WTC11 (cell line): ENCODE data around the gene CNIH3. TPM values are rescaled to one million over a fixed set of nuclear protein-coding genes. Genes with fewer than 3 reads are reported as not detected.

ENCODE experiments used
- ATAC-seq: fragments of 200-7000 bp; cut with Tn5 transposase; 2 replicates; pipeline ENCODE4 v1.10.0; 2021; ENCODE audit warnings: mild to moderate bottlenecking, moderate library complexity
- CTCF ChIA-PET: fragments of 300-600 bp; sonication (Branson Sonifier 250); formaldehyde crosslinking; loops from one replicate; lab custom pipeline; 2021; ENCODE audit warnings: antibody characterized with exemption; lab: Charles Lee
- POLR2A ChIA-PET: fragments of 350-600 bp; sonication (Branson Sonifier 250); formaldehyde crosslinking; loops from one replicate; lab custom pipeline; 2021; ENCODE audit warnings: antibody characterized with exemption; lab: Charles Lee
- DNase-seq: peaks from one replicate; pipeline ENCODE4 v3.0.0; 2021; ENCODE audit warnings: low spot score
- H3K27ac Mint-ChIP-seq: 2 replicates; pipeline ENCODE4 v1.8.0; 2021; ENCODE audit warnings: mixed read lengths
- H3K27me3 Mint-ChIP-seq: 2 replicates; pipeline ENCODE4 v1.8.0; 2021; ENCODE audit warnings: low read depth, mild to moderate bottlenecking, moderate library complexity, mixed read lengths
- H3K36me3 Mint-ChIP-seq: 2 replicates; pipeline ENCODE4 v1.8.0; 2021; ENCODE audit warnings: mixed read lengths
- H3K4me1 Mint-ChIP-seq: 2 replicates; pipeline ENCODE4 v1.8.0; 2022; ENCODE audit warnings: mixed read lengths
- H3K4me3 Mint-ChIP-seq: 2 replicates; pipeline ENCODE4 v1.8.0; 2021; ENCODE audit warnings: mild to moderate bottlenecking, moderate library complexity, mixed read lengths
- H3K9me3 Mint-ChIP-seq: 2 replicates; pipeline ENCODE4 v1.8.0; 2021; ENCODE audit warnings: mixed read lengths
- CBFB ChIP-seq: sonication (generic); formaldehyde crosslinking; IDR thresholded peaks from 2 replicates; pipeline ENCODE4 v1.8.1; 2022; ENCODE audit warnings: mild to moderate bottlenecking, low read depth, missing genetic modification reagents
- GABPB1 ChIP-seq: sonication (generic); formaldehyde crosslinking; IDR thresholded peaks from 2 replicates; pipeline ENCODE4 v1.8.1; 2023; ENCODE audit warnings: mild to moderate bottlenecking, missing genetic modification reagents
- NR3C1 ChIP-seq: sonication (generic); formaldehyde crosslinking; conservative IDR thresholded peaks from 2 replicates; pipeline ENCODE4 v1.8.1; 2023; ENCODE audit warnings: low read depth, mild to moderate bottlenecking, missing genetic modification reagents
- PRRX2 ChIP-seq: fragments of 250-450 bp; sonication (Bioruptor Pico); IDR thresholded peaks from 2 replicates; pipeline ENCODE4 v1.8.0; 2021; ENCODE audit warnings: mild to moderate bottlenecking
- TCF7 ChIP-seq: sonication (generic); formaldehyde crosslinking; IDR thresholded peaks from 2 replicates; pipeline ENCODE4 v1.8.0; 2022; ENCODE audit warnings: mild to moderate bottlenecking, low read depth, missing genetic modification reagents, moderate library complexity
- TEAD4 ChIP-seq: sonication (generic); formaldehyde crosslinking; IDR thresholded peaks from 2 replicates; pipeline ENCODE4 v1.8.0; 2022; ENCODE audit warnings: mild to moderate bottlenecking, missing genetic modification reagents
- ZNF138 ChIP-seq: sonication (generic); formaldehyde crosslinking; conservative IDR thresholded peaks from 2 replicates; pipeline ENCODE4 v1.8.1; 2022; ENCODE audit warnings: mild to moderate bottlenecking, moderate library complexity, missing genetic modification reagents
- ZNF219 ChIP-seq: sonication (generic); formaldehyde crosslinking; IDR thresholded peaks from 2 replicates; pipeline ENCODE4 v1.8.0; 2023; ENCODE audit warnings: missing genetic modification reagents, mild to moderate bottlenecking, borderline replicate concordance
- ZNF396 ChIP-seq: fragments of 250-450 bp; sonication (Bioruptor Pico); IDR thresholded peaks from 2 replicates; pipeline ENCODE4 v1.8.0; 2021; ENCODE audit warnings: mild to moderate bottlenecking, moderate library complexity, borderline replicate concordance
- total RNA-seq: library from RNA; stranded (reverse); gene quantifications from 3 replicates; pipeline ENCODE4 v1.2.3, GENCODE V29; 2021
- TF ChIP-seq, protein P1 (sequence below): fragments of 200-600 bp; IDR thresholded peaks from 2 replicates; pipeline ENCODE4 v1.8.0; 2022; ENCODE audit warnings: antibody characterized with exemption
- TF ChIP-seq, protein P2 (sequence below): sonication (generic); formaldehyde crosslinking; conservative IDR thresholded peaks from 2 replicates; pipeline ENCODE4 v1.8.1; 2023; ENCODE audit warnings: mild to moderate bottlenecking, low read depth, missing genetic modification reagents, moderate library complexity
- TF ChIP-seq, protein P3 (sequence below): fragments of 250-450 bp; sonication (Bioruptor Pico); IDR thresholded peaks from 2 replicates; pipeline ENCODE4 v1.9.0; 2021; ENCODE audit warnings: moderate library complexity, mild to moderate bottlenecking, inconsistent platforms, borderline replicate concordance
- TF ChIP-seq, protein P4 (sequence below): fragments of 250-450 bp; sonication (Bioruptor Pico); IDR thresholded peaks from 2 replicates; pipeline ENCODE4 v1.9.0; 2021; ENCODE audit warnings: mild to moderate bottlenecking, borderline replicate concordance
- TF ChIP-seq, protein P5 (sequence below): sonication (generic); formaldehyde crosslinking; IDR thresholded peaks from 2 replicates; pipeline ENCODE4 v1.8.1; 2022; ENCODE audit warnings: mild to moderate bottlenecking, missing genetic modification reagents, moderate library complexity, borderline replicate concordance
- TF ChIP-seq, protein P6 (sequence below): fragments of 250-450 bp; sonication (Bioruptor Pico); IDR thresholded peaks from 2 replicates; pipeline ENCODE4 v1.9.0; 2021; ENCODE audit warnings: mild to moderate bottlenecking
- TF ChIP-seq, protein P7 (sequence below): fragments of 250-450 bp; sonication (Bioruptor Pico); conservative IDR thresholded peaks from 2 replicates; pipeline ENCODE4 v1.9.0; 2021; ENCODE audit warnings: mild to moderate bottlenecking

The CNIH3 gene
- total RNA-seq, 1 experiment from 2014 or later: 8.1 TPM

DNA sequence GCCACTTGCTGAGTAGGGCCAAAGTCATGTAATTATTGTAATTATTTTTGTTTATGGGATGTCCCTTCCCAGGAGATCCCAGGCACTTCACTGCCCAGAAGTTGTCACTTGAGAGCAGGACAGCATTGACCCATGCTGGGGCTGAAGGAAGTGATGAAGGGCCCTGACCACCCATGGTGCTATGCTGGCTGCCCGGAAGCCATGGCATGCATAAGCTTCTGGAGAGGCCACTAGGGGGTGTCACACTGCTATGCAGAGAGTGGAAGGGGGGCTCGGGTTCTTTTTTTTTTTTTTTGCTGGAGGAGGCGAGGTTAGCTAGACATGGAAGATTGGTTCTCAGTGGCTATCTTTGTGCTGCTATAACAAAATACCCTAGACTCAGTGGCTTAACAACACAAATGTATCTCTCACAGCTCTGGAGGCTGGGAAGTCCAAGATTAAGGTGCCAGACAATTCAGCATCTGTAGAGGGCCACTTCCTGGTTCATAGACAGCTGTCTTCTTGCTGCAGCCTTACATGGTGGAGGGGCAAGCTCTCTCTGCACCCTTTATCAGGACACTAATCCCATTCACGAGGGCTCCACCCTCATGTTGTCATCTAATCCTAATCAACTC, 84.9 kb downstream of the CNIH3 start:
- H3K4me1 Mint-ChIP-seq: peaks cover 41% of the 10 kb centered on the region
- ATAC-seq (peak; percentile 82), DNase-seq (peak; percentile 73)
- no peak overlapping the region for H3K27ac Mint-ChIP-seq
- TF ChIP-seq, protein P1, sequence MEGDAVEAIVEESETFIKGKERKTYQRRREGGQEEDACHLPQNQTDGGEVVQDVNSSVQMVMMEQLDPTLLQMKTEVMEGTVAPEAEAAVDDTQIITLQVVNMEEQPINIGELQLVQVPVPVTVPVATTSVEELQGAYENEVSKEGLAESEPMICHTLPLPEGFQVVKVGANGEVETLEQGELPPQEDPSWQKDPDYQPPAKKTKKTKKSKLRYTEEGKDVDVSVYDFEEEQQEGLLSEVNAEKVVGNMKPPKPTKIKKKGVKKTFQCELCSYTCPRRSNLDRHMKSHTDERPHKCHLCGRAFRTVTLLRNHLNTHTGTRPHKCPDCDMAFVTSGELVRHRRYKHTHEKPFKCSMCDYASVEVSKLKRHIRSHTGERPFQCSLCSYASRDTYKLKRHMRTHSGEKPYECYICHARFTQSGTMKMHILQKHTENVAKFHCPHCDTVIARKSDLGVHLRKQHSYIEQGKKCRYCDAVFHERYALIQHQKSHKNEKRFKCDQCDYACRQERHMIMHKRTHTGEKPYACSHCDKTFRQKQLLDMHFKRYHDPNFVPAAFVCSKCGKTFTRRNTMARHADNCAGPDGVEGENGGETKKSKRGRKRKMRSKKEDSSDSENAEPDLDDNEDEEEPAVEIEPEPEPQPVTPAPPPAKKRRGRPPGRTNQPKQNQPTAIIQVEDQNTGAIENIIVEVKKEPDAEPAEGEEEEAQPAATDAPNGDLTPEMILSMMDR: peak; percentile 23; the same call in 1 of the 2 replicates
- TF ChIP-seq, protein P2, sequence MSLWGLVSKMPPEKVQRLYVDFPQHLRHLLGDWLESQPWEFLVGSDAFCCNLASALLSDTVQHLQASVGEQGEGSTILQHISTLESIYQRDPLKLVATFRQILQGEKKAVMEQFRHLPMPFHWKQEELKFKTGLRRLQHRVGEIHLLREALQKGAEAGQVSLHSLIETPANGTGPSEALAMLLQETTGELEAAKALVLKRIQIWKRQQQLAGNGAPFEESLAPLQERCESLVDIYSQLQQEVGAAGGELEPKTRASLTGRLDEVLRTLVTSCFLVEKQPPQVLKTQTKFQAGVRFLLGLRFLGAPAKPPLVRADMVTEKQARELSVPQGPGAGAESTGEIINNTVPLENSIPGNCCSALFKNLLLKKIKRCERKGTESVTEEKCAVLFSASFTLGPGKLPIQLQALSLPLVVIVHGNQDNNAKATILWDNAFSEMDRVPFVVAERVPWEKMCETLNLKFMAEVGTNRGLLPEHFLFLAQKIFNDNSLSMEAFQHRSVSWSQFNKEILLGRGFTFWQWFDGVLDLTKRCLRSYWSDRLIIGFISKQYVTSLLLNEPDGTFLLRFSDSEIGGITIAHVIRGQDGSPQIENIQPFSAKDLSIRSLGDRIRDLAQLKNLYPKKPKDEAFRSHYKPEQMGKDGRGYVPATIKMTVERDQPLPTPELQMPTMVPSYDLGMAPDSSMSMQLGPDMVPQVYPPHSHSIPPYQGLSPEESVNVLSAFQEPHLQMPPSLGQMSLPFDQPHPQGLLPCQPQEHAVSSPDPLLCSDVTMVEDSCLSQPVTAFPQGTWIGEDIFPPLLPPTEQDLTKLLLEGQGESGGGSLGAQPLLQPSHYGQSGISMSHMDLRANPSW (CRISPR knock-in tag): no peak
- CTCF ChIA-PET: interaction anchor here (0.5 to 4.5 kb wide), 52 partner anchors 8 to 565 kb away, joined by 3 to 131 read pairs (median 5); no protein-coding TSS in a partner anchor
- no peaks in the 10 kb centered on the region for H3K27me3 Mint-ChIP-seq
- no peaks in the 10 kb centered on the region for H3K36me3 Mint-ChIP-seq
- POLR2A ChIA-PET: no interaction called here
- no peaks in the 10 kb centered on the region for H3K9me3 Mint-ChIP-seq
- no peak overlapping the region for H3K4me3 Mint-ChIP-seq

DNA sequence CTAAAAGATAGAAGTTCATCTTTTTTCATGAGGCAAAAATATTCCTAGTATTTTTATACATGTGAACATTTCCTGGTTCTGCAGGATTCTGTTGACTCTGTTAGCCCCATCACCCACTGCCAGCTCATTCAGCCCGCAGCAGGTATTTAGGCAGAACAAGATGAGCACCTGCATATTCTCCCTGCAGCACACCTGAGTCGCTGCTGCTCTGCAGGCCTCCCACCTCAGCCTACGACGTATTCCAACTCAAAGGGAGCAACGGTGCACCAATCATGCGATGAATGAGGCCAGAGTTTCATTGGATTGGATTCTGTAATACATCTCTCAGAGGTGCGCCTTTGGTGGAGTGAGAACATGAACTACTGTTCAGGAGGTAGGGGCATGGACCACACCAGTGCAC, 87.6 kb downstream of the CNIH3 start:
- Mint-ChIP-seq H3K4me3 (no peak overlapping the region), H3K36me3 (no peaks in the 10 kb centered on the region)
- CTCF ChIA-PET: interaction anchor here (0.9 to 4.5 kb wide), 8 partner anchors 8 to 246 kb away, joined by 3 to 131 read pairs (median 4); no protein-coding TSS in a partner anchor
- POLR2A ChIA-PET: no interaction called here
- no peak for TF ChIP-seq TCF7 (CRISPR knock-in tag)
- TF ChIP-seq ZNF138 (CRISPR knock-in tag): no peak
- TF ChIP-seq NR3C1 (CRISPR knock-in tag): no peak
- TF ChIP-seq ZNF219 (CRISPR knock-in tag): no peak
- TF ChIP-seq CBFB: no peak
- TF ChIP-seq TEAD4: no peak
- TF ChIP-seq, protein P3, sequence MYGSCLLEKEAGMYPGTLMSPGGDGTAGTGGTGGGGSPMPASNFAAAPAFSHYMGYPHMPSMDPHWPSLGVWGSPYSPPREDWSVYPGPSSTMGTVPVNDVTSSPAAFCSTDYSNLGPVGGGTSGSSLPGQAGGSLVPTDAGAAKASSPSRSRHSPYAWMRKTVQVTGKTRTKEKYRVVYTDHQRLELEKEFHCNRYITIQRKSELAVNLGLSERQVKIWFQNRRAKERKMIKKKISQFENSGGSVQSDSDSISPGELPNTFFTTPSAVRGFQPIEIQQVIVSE (CRISPR knock-in tag): no peak
- TF ChIP-seq GABPB1 (CRISPR knock-in tag): no peak
- TF ChIP-seq, protein P4, sequence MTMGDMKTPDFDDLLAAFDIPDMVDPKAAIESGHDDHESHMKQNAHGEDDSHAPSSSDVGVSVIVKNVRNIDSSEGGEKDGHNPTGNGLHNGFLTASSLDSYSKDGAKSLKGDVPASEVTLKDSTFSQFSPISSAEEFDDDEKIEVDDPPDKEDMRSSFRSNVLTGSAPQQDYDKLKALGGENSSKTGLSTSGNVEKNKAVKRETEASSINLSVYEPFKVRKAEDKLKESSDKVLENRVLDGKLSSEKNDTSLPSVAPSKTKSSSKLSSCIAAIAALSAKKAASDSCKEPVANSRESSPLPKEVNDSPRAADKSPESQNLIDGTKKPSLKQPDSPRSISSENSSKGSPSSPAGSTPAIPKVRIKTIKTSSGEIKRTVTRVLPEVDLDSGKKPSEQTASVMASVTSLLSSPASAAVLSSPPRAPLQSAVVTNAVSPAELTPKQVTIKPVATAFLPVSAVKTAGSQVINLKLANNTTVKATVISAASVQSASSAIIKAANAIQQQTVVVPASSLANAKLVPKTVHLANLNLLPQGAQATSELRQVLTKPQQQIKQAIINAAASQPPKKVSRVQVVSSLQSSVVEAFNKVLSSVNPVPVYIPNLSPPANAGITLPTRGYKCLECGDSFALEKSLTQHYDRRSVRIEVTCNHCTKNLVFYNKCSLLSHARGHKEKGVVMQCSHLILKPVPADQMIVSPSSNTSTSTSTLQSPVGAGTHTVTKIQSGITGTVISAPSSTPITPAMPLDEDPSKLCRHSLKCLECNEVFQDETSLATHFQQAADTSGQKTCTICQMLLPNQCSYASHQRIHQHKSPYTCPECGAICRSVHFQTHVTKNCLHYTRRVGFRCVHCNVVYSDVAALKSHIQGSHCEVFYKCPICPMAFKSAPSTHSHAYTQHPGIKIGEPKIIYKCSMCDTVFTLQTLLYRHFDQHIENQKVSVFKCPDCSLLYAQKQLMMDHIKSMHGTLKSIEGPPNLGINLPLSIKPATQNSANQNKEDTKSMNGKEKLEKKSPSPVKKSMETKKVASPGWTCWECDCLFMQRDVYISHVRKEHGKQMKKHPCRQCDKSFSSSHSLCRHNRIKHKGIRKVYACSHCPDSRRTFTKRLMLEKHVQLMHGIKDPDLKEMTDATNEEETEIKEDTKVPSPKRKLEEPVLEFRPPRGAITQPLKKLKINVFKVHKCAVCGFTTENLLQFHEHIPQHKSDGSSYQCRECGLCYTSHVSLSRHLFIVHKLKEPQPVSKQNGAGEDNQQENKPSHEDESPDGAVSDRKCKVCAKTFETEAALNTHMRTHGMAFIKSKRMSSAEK (CRISPR knock-in tag): no peak
- TF ChIP-seq, protein P5, sequence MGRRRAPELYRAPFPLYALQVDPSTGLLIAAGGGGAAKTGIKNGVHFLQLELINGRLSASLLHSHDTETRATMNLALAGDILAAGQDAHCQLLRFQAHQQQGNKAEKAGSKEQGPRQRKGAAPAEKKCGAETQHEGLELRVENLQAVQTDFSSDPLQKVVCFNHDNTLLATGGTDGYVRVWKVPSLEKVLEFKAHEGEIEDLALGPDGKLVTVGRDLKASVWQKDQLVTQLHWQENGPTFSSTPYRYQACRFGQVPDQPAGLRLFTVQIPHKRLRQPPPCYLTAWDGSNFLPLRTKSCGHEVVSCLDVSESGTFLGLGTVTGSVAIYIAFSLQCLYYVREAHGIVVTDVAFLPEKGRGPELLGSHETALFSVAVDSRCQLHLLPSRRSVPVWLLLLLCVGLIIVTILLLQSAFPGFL (CRISPR knock-in tag): no peak
- no peak for TF ChIP-seq PRRX2
- TF ChIP-seq, protein P6, sequence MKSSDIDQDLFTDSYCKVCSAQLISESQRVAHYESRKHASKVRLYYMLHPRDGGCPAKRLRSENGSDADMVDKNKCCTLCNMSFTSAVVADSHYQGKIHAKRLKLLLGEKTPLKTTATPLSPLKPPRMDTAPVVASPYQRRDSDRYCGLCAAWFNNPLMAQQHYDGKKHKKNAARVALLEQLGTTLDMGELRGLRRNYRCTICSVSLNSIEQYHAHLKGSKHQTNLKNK: no peak
- TF ChIP-seq, protein P7, sequence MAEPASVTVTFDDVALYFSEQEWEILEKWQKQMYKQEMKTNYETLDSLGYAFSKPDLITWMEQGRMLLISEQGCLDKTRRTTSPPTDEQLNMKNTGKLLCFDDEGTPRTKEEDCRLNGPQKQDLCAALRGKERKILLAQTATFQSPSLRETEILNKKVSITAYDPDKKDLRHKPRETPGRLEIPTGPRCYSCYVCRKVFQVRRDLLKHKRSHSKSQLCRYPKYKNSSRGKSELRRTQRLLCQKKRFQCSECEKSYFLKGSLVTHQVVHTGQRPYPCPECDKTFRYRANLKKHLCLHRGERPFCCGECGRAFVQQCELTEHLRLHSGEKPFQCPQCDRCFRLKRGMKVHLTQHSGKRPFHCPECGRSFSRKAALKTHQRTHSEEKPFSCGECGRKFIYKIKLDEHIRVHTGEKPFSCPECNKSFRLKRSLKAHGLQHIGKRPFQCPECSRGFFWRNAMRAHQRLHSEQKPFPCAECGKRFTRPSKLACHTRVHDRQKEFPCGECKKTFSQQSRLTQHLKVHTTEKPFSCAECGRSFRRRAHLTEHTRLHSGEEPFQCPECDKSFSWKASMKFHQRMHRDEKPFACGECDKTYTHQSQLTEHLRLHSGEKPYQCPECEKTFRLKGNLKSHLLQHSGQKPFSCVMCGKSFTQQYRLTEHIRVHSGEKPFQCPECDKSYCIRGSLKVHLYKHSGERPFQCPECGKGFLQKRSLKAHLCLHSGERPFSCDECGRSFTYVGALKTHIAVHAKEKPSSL (CRISPR knock-in tag): no peak
- no peak for TF ChIP-seq ZNF396 (CRISPR knock-in tag)
- TF ChIP-seq, all 79 proteins: peak for 0
- Mint-ChIP-seq H3K27me3 (no peaks in the 10 kb centered on the region), H3K27ac (no peak overlapping the region), H3K9me3 (no peaks in the 10 kb centered on the region), H3K4me1 (peaks cover 31% of the 10 kb centered on the region)
- DNase-seq (no peak), ATAC-seq (peak; percentile 21; the same call in 1 of the 2 replicates)
